ENCODE results near the gene RMDN2.

GRCh38 chr2:38035968-38036367 is 110.9 kb downstream of the RMDN2 start:
- TF ChIP-seq CTCF (IDR thresholded peaks at IDR 0.05), result no peak
- no peak for TF ChIP-seq SMC3 (IDR thresholded peaks at IDR 0.05)
- TF ChIP-seq ELK1 (IDR thresholded peaks at IDR 0.05; ENCODE audit: low read depth, low read length), result no peak
- no peak for TF ChIP-seq POLR2A (IDR thresholded peaks at IDR 0.05; ENCODE audit: low read length)
- TF ChIP-seq BHLHE40 (IDR thresholded peaks at IDR 0.05; ENCODE audit: low read depth, low read length), result no peak
- no peak for TF ChIP-seq RFX5 (IDR thresholded peaks at IDR 0.05)
- TF ChIP-seq EHMT2 (IDR thresholded peaks at IDR 0.05; ENCODE audit: low read depth), result no peak
- TF ChIP-seq MAX (IDR thresholded peaks at IDR 0.05), result no peak
- TF ChIP-seq ESRRA (IDR thresholded peaks at IDR 0.05; ENCODE audit: borderline replicate concordance, low read length), result no peak
- no peak for TF ChIP-seq KDM5A (IDR thresholded peaks at IDR 0.05)
- TF ChIP-seq MYC (IDR thresholded peaks at IDR 0.05; ENCODE audit: borderline replicate concordance, low read length), result no peak
- TF ChIP-seq CHD2 (IDR thresholded peaks at IDR 0.05; ENCODE audit: low read length, partially characterized antibody), result no peak
- TF ChIP-seq BCL3 (IDR thresholded peaks at IDR 0.05), result no peak
